Activated T-cell treated with anti-CD3 and anti-CD28 coated beads, Interleukin-2, amount 50 U/mL, for 72 hours (primary cell): ENCODE data around the gene TMEM171. TPM values are rescaled to one million over a fixed set of nuclear protein-coding genes. Genes with fewer than 3 reads are reported as not detected.
A peak's percentile ranks its signal among the peaks of the same experiment; 100 is the strongest.

ENCODE experiments used
- ATAC-seq, 2 donors: fragments of 150-1000 bp; cut with Tn5 transposase; replicated peaks in 1 of 2; 2 replicates each; pipeline ENCODE4 v1.10.0; 2021; ENCODE audit warnings: moderate library complexity in 2 of 2, mild to moderate bottlenecking in 1 of 2
- DNase-seq, 2 donors: peaks; one replicate each; pipeline ENCODE4 v3.0.0; 2021 to 2022; ENCODE audit warnings: mixed read lengths in 1 of 2
- H3K27ac Mint-ChIP-seq: one replicate; pipeline ENCODE4 v1.8.0; 2022; ENCODE audit warnings: mild to moderate bottlenecking, moderate library complexity, mixed read lengths
- H3K27me3 Mint-ChIP-seq: one replicate; pipeline ENCODE4 v1.8.0; 2022; ENCODE audit warnings: low read depth, mixed read lengths
- H3K36me3 Mint-ChIP-seq, 2 donors: one replicate each; pipeline ENCODE4 v1.8.0; 2022; ENCODE audit warnings: mixed read lengths in 2 of 2, mild to moderate bottlenecking in 1 of 2; ENCODE audit not compliant: insufficient read depth in 2 of 2
- H3K4me1 Mint-ChIP-seq: one replicate; pipeline ENCODE4 v1.8.0; 2022; ENCODE audit warnings: low read depth, mixed read lengths
- H3K4me3 Mint-ChIP-seq, 2 donors: one replicate each; pipeline ENCODE4 v1.8.0; 2022; ENCODE audit warnings: mild to moderate bottlenecking in 2 of 2, mixed read lengths in 2 of 2, moderate library complexity in 2 of 2
- H3K9me3 Mint-ChIP-seq, 2 donors: one replicate each; pipeline ENCODE4 v1.8.0; 2022; ENCODE audit warnings: mixed read lengths in 2 of 2
- total RNA-seq, 2 donors: library from RNA; stranded (reverse); gene quantifications; one replicate each; pipeline ENCODE4 v1.2.3, GENCODE V29; 2022

TMEM171 gene
- total RNA-seq, 2 donors from 2014 or later: not detected

- Mint-ChIP-seq H3K27ac (no peak overlapping the region), H3K36me3 (no peaks in the 10 kb centered on the region), H3K4me1 (no peaks in the 10 kb centered on the region), H3K4me3 (no peak overlapping the region), H3K9me3 (no peaks in the 10 kb centered on the region), H3K27me3 (peaks cover 97% of the 10 kb centered on the region)
- ATAC-seq (no peak), DNase-seq (no peak)
These were observed 29.2 kb downstream of the TMEM171 start for GRCh38 chr5:73149540-73149939.

GRCh38 chr5:73150876-73151275 is 30.5 kb downstream of the TMEM171 start:
- Mint-ChIP-seq H3K27ac (no peak overlapping the region), H3K36me3 (no peaks in the 10 kb centered on the region), H3K4me1 (no peaks in the 10 kb centered on the region), H3K9me3 (no peaks in the 10 kb centered on the region), H3K4me3 (no peak overlapping the region), H3K27me3 (peaks cover 97% of the 10 kb centered on the region)
- DNase-seq (no peak), ATAC-seq (no peak)

GRCh38 chr5:73151766-73152410 is 31.5 kb downstream of the TMEM171 start:
- ATAC-seq: no peak
- Mint-ChIP-seq H3K4me3 (no peak overlapping the region), H3K9me3 (no peaks in the 10 kb centered on the region), H3K27me3 (peaks cover 97% of the 10 kb centered on the region), H3K36me3 (no peaks in the 10 kb centered on the region), H3K4me1 (no peaks in the 10 kb centered on the region), H3K27ac (no peak overlapping the region)
- no peak for DNase-seq

- no peak for ATAC-seq
- no peaks in the 10 kb centered on the region for H3K36me3 Mint-ChIP-seq
- no peak overlapping the region for H3K27ac Mint-ChIP-seq
- H3K4me1 Mint-ChIP-seq: no peaks in the 10 kb centered on the region
- H3K27me3 Mint-ChIP-seq: peaks cover 97% of the 10 kb centered on the region
- H3K4me3 Mint-ChIP-seq: no peak overlapping the region
- no peaks in the 10 kb centered on the region for H3K9me3 Mint-ChIP-seq
- DNase-seq: no peak
These were observed 32.3 kb downstream of the TMEM171 start for GRCh38 chr5:73152411-73153388.

GRCh38 chr5:73153513-73153912 is 33.1 kb downstream of the TMEM171 start:
- Mint-ChIP-seq H3K27ac (no peak overlapping the region), H3K4me1 (no peaks in the 10 kb centered on the region), H3K9me3 (no peaks in the 10 kb centered on the region), H3K36me3 (no peaks in the 10 kb centered on the region), H3K27me3 (peaks cover 99% of the 10 kb centered on the region), H3K4me3 (no peak overlapping the region)
- DNase-seq (no peak), ATAC-seq (no peak)

- no peaks in the 10 kb centered on the region for H3K9me3 Mint-ChIP-seq
- peaks cover 4% of the 10 kb centered on the region for H3K4me1 Mint-ChIP-seq
- peaks cover 99% of the 10 kb centered on the region for H3K27me3 Mint-ChIP-seq
- DNase-seq (no peak), ATAC-seq (no peak)
- H3K4me3 Mint-ChIP-seq: no peak overlapping the region
- H3K36me3 Mint-ChIP-seq: no peaks in the 10 kb centered on the region
- no peak overlapping the region for H3K27ac Mint-ChIP-seq
These were observed 34.0 kb downstream of the TMEM171 start for GRCh38 chr5:73154208-73155006.

GRCh38 chr5:73155271-73156222 is 35.2 kb downstream of the TMEM171 start:
- no peaks in the 10 kb centered on the region for H3K9me3 Mint-ChIP-seq
- H3K36me3 Mint-ChIP-seq: no peaks in the 10 kb centered on the region
- DNase-seq: no peak
- no peak overlapping the region for H3K27ac Mint-ChIP-seq
- peaks cover 95% of the 10 kb centered on the region for H3K27me3 Mint-ChIP-seq
- no peak overlapping the region for H3K4me3 Mint-ChIP-seq
- H3K4me1 Mint-ChIP-seq: peaks cover 16% of the 10 kb centered on the region
- no peak for ATAC-seq

GRCh38 chr5:73157414-73158303 is 37.3 kb downstream of the TMEM171 start:
- ATAC-seq (no peak), DNase-seq (no peak)
- Mint-ChIP-seq H3K27me3 (peaks cover 91% of the 10 kb centered on the region), H3K4me1 (peaks cover 25% of the 10 kb centered on the region), H3K9me3 (no peaks in the 10 kb centered on the region), H3K27ac (no peak overlapping the region), H3K36me3 (no peaks in the 10 kb centered on the region), H3K4me3 (no peak overlapping the region)

- peaks cover 90% of the 10 kb centered on the region for H3K27me3 Mint-ChIP-seq
These were observed 37.9 kb downstream of the TMEM171 start for GRCh38 chr5:73158313-73158712.

GRCh38 chr5:73160239-73160671 is 39.9 kb downstream of the TMEM171 start:
- H3K4me3 Mint-ChIP-seq: peak overlapping the region in 1 of 2 donors; percentile 7
- DNase-seq (peak; percentile 79 to 83), ATAC-seq (peak; percentile 92 to 94)
- peak overlapping the region; percentile 33 for H3K27ac Mint-ChIP-seq
- peaks cover 25% of the 10 kb centered on the region for H3K4me1 Mint-ChIP-seq
- H3K36me3 Mint-ChIP-seq: no peaks in the 10 kb centered on the region
- H3K9me3 Mint-ChIP-seq: no peaks in the 10 kb centered on the region
- H3K27me3 Mint-ChIP-seq: peaks cover 85% of the 10 kb centered on the region

More at GRCh38 chr5:73158313-73158712, 37.9 kb downstream of the TMEM171 start:
- peaks cover 25% of the 10 kb centered on the region for H3K4me1 Mint-ChIP-seq
- ATAC-seq: no peak
- no peak overlapping the region for H3K4me3 Mint-ChIP-seq
- H3K27ac Mint-ChIP-seq: no peak overlapping the region
- no peaks in the 10 kb centered on the region for H3K9me3 Mint-ChIP-seq
- H3K36me3 Mint-ChIP-seq: no peaks in the 10 kb centered on the region
- DNase-seq: no peak

- Mint-ChIP-seq H3K27me3 (peaks cover 96% of the 10 kb centered on the region), H3K9me3 (no peaks in the 10 kb centered on the region), H3K27ac (no peak overlapping the region), H3K4me3 (no peak overlapping the region), H3K4me1 (no peaks in the 10 kb centered on the region), H3K36me3 (peaks cover 0 to 2% of the 10 kb centered on the region in 2 donors)
- DNase-seq (peak; percentile 24 to 29), ATAC-seq (peak in 1 of 2 donors; percentile 42)
These were observed 50.1 kb downstream of the TMEM171 start for GRCh38 chr5:73170522-73170921.
